ENCODE data around the gene PRDM10. TPM values are rescaled to one million over a fixed set of nuclear protein-coding genes. Genes with fewer than 3 reads are reported as not detected.

Gene PRDM10
- total RNA-seq, 2 experiments from 2014 or later, result 13.9 to 15.2 TPM

- POLR2A ChIA-PET, result no interaction called here
- CTCF ChIA-PET, result no interaction called here
Measured at GRCh38 chr11:129865701-129866100, 136.9 kb downstream of the PRDM10 start.

- POLR2A ChIA-PET, result no interaction called here
- CTCF ChIA-PET, result no interaction called here
Measured at GRCh38 chr11:129864811-129865210, 137.8 kb downstream of the PRDM10 start.

- CTCF ChIA-PET, result no interaction called here
- POLR2A ChIA-PET, result no interaction called here
Measured at GRCh38 chr11:129861702-129862522, 140.7 kb downstream of the PRDM10 start.

- CTCF ChIA-PET, result no interaction called here
Measured at GRCh38 chr11:129856036-129856435, 146.6 kb downstream of the PRDM10 start.

GRCh38 chr11:129855086-129855485, 147.5 kb downstream of the PRDM10 start:
- ChIA-PET CTCF (no interaction called here), POLR2A (no interaction called here)

More at GRCh38 chr11:129856036-129856435, 146.6 kb downstream of the PRDM10 start:
- POLR2A ChIA-PET, result no interaction called here

GRCh38 chr11:129854232-129854805, 148.3 kb downstream of the PRDM10 start:
- POLR2A ChIA-PET, result no interaction called here
- CTCF ChIA-PET, result no interaction called here

- CTCF ChIA-PET, result no interaction called here
- POLR2A ChIA-PET, result no interaction called here
Measured at GRCh38 chr11:129853518-129854231, 149.0 kb downstream of the PRDM10 start.

- POLR2A ChIA-PET, result no interaction called here
- CTCF ChIA-PET, result no interaction called here
Measured at GRCh38 chr11:129852125-129852740, 150.4 kb downstream of the PRDM10 start.

Other genes starting within 250 kb of the PRDM10 start
- gene TMEM45B, start 187.0 kb downstream of the PRDM10 start, total RNA-seq, result under 1 TPM; 0.31 to 0.59 TPM
- 10 to 100 TPM; 37.5 to 38.6 TPM for gene NFRKB, start 107.3 kb downstream of the PRDM10 start, total RNA-seq
- 10 to 100 TPM; 49.7 to 56.1 TPM for gene APLP2, start 67.1 kb upstream of the PRDM10 start, total RNA-seq
- under 1 TPM in 1 of 2 experiments, not detected in 1; 0.06 TPM for gene ST14, start 156.9 kb upstream of the PRDM10 start, total RNA-seq

Data from activated CD8-positive, alpha-beta memory T cell treated with anti-CD3 and anti-CD28 coated beads for 36 hours (primary cell).